HCT116 (cell line): Measurements from ENCODE around the gene TWIST2. TPM values are rescaled to one million over a fixed set of nuclear protein-coding genes. Genes with fewer than 3 reads are reported as not detected.

Experiments used
- ATAC-seq: fragments of 200-7000 bp; cut with Tn5 transposase; 2 replicates; pipeline ENCODE4 v1.9.1; 2020; ENCODE audit warnings: mild to moderate bottlenecking, moderate library complexity
- BruUV-seq: library from RNA; stranded (reverse); fragments of 400-500 nt; replicated peaks from 2 replicates; lab custom pipeline; 2021; lab: Mats Ljungman, UMichigan
- CTCF ChIA-PET: fragments of 300-600 bp; sonication (Branson Sonifier 250); formaldehyde crosslinking; loops from one replicate; lab custom pipeline; 2021; ENCODE audit warnings: antibody characterized with exemption; lab: Charles Lee
- POLR2A ChIA-PET: fragments of 300-600, 350-600 bp; sonication (Branson Sonifier 250); formaldehyde crosslinking; loops from one replicate; lab custom pipeline; 2021; ENCODE audit warnings: antibody characterized with exemption; lab: Charles Lee
- RAD21 ChIA-PET, 2 experiments: fragments of 300-600 bp; sonication (Branson Sonifier 250); formaldehyde crosslinking; loops; one replicate each; lab custom pipeline; 2023; ENCODE audit warnings: low total read pairs in 2 of 2; ENCODE audit not compliant: uncharacterized antibody in 2 of 2, unreplicated experiment in 2 of 2, low non-redundant PET in 1 of 2; lab: Charles Lee
- DNase-seq: peaks from one replicate; pipeline ENCODE4 v3.0.0-alpha.2; 2010; ENCODE audit warnings: low read depth, low spot score
- H2AFZ ChIP-seq: fragments of 200-600 bp; shearing (Covaris generic), sonication (generic); 2 replicates; pipeline ENCODE4 v1.6.1; 2017; ENCODE audit warnings: low read depth, mixed run types, mixed read lengths, antibody characterized with exemption, low read length; ENCODE audit not compliant: poor library complexity, severe bottlenecking
- H3K27ac ChIP-seq: 2 replicates; pipeline ENCODE4 v1.5.1; 2012; ENCODE audit warnings: low read depth, low read length
- H3K27me3 ChIP-seq: fragments of 200-600 bp; sonication (generic); 2 replicates; pipeline ENCODE4 v1.6.1; 2016; ENCODE audit warnings: mixed run types, low read length, mixed read lengths; ENCODE audit not compliant: insufficient read depth
- H3K36me3 ChIP-seq, 2 experiments: fragments of 200-500 bp in 1 of 2; fragments of 200-600 bp in 1 of 2; sonication (Bioruptor generic) in 1 of 2; sonication (generic) in 1 of 2; 2 replicates each; pipeline versions ENCODE4 v1.5.1 to v1.6.1; 2014 to 2016; ENCODE audit warnings: low read length in 2 of 2, inconsistent platforms in 1 of 2, mixed read lengths in 1 of 2, mixed run types in 1 of 2; ENCODE audit not compliant: insufficient read depth in 2 of 2, control insufficient read depth in 1 of 2
- H3K4me1 ChIP-seq, 2 experiments: fragments of 200-600 bp in 1 of 2; sonication (generic) in 1 of 2; 2 replicates each; pipeline versions ENCODE4 v1.5.1 to v1.6.1; 2012 to 2017; ENCODE audit warnings: low read length in 2 of 2, inconsistent platforms in 1 of 2, mild to moderate bottlenecking in 1 of 2, mixed read lengths in 1 of 2, mixed run types in 1 of 2, moderate library complexity in 1 of 2; ENCODE audit not compliant: insufficient read depth in 2 of 2, control insufficient read depth in 1 of 2
- H3K4me2 ChIP-seq: fragments of 200-600 bp; sonication (generic); 2 replicates; pipeline ENCODE4 v1.6.1; 2017; ENCODE audit warnings: mixed run types, low read length, mixed read lengths
- H3K4me3 ChIP-seq, 2 experiments: fragments of 200-600 bp in 1 of 2; sonication (generic) in 1 of 2; replicated peaks in 1 of 2; 2 replicates each; pipeline ENCODE4 v1.5.1; 2011 to 2016; ENCODE audit warnings: low read length in 2 of 2, control low read depth in 1 of 2, low read depth in 1 of 2, mild to moderate bottlenecking in 1 of 2, mixed read lengths in 1 of 2, mixed run types in 1 of 2
- H3K79me2 ChIP-seq: fragments of 200-600 bp; sonication (generic); 2 replicates; pipeline ENCODE4 v1.6.1; 2017; ENCODE audit warnings: mild to moderate bottlenecking, mixed run types, low read length, moderate library complexity, mixed read lengths; ENCODE audit not compliant: insufficient read depth
- H3K9ac ChIP-seq: fragments of 200-600 bp; sonication (generic); 2 replicates; pipeline ENCODE4 v1.6.1; 2016; ENCODE audit warnings: low read length, mixed read lengths
- H3K9me2 ChIP-seq: fragments of 200-600 bp; sonication (generic), shearing (Covaris generic); 2 replicates; pipeline ENCODE4 v1.6.1; 2017; ENCODE audit warnings: mixed run types, mild to moderate bottlenecking, moderate library complexity; ENCODE audit not compliant: insufficient read depth
- H3K9me3 ChIP-seq, 2 experiments: fragments of 200-500 bp in 1 of 2; fragments of 200-600 bp in 1 of 2; sonication (Bioruptor generic) in 1 of 2; sonication (generic) in 1 of 2; 2 replicates each; pipeline ENCODE4 v1.6.1; 2014 to 2017; ENCODE audit warnings: low read length in 2 of 2, mixed read lengths in 2 of 2, inconsistent platforms in 1 of 2, low read depth in 1 of 2, mild to moderate bottlenecking in 1 of 2, mixed run types in 1 of 2, moderate library complexity in 1 of 2; ENCODE audit not compliant: control insufficient read depth in 1 of 2, insufficient read depth in 1 of 2
- H4K20me1 ChIP-seq: fragments of 200-600 bp; sonication (generic), shearing (Covaris generic); 2 replicates; pipeline ENCODE4 v1.6.1; 2017; ENCODE audit warnings: mixed run types, mild to moderate bottlenecking, moderate library complexity; ENCODE audit not compliant: insufficient read depth
- CBX3 ChIP-seq: IDR thresholded peaks from 2 replicates; pipeline ENCODE4 v1.6.1; 2012; ENCODE audit warnings: low read depth
- EGR1 ChIP-seq: IDR thresholded peaks from 2 replicates; pipeline ENCODE4 v1.6.1; 2012; ENCODE audit warnings: low read depth
- EZH2 ChIP-seq: fragments of 200-600 bp; sonication (generic); IDR thresholded peaks from 2 replicates; pipeline ENCODE4 v1.6.1; 2017; ENCODE audit warnings: antibody characterized with exemption, mixed run types
- EZH2phosphoT487 ChIP-seq: fragments of 200-600 bp; IDR thresholded peaks from 2 replicates; pipeline ENCODE4 v1.6.1; 2018; ENCODE audit warnings: antibody characterized with exemption, borderline replicate concordance
- FOSL1 ChIP-seq: IDR thresholded peaks from 2 replicates; pipeline ENCODE4 v1.6.1; 2012; ENCODE audit warnings: low read depth
- JUND ChIP-seq: IDR thresholded peaks from 2 replicates; pipeline ENCODE4 v1.6.1; 2012
- MAX ChIP-seq: IDR thresholded peaks from 2 replicates; pipeline ENCODE4 v1.6.1; 2012
- POLR2A ChIP-seq: IDR thresholded peaks from 2 replicates; pipeline ENCODE4 v1.7.0; 2011; ENCODE audit warnings: borderline replicate concordance; ENCODE audit not compliant: insufficient read depth, insufficient read length; ENCODE audit errors: extremely low read depth
- POLR2AphosphoS5 ChIP-seq: IDR thresholded peaks from 2 replicates; pipeline ENCODE4 v1.6.1; 2011; ENCODE audit warnings: mild to moderate bottlenecking, low read depth, low read length, moderate library complexity
- RAD21 ChIP-seq: IDR thresholded peaks from 2 replicates; pipeline ENCODE4 v1.6.1; 2012; ENCODE audit warnings: low read depth, mild to moderate bottlenecking
- SIN3A ChIP-seq: IDR thresholded peaks from 2 replicates; pipeline ENCODE4 v1.6.1; 2012; ENCODE audit warnings: low read depth
- SRF ChIP-seq: IDR thresholded peaks from 2 replicates; pipeline ENCODE4 v1.6.1; 2012; ENCODE audit warnings: low read depth
- TCF7L2 ChIP-seq: IDR thresholded peaks from 2 replicates; pipeline ENCODE4 v1.7.0; 2011; ENCODE audit warnings: borderline replicate concordance, inconsistent platforms; ENCODE audit not compliant: insufficient read depth, insufficient read length; ENCODE audit errors: extremely low read depth
- YY1 ChIP-seq: IDR thresholded peaks from 2 replicates; pipeline ENCODE4 v1.6.1; 2011; ENCODE audit warnings: low read length, low read depth, moderate library complexity, mild to moderate bottlenecking; ENCODE audit not compliant: insufficient replicate concordance; ENCODE audit errors: extremely low read depth
- ZBTB33 ChIP-seq: IDR thresholded peaks from 2 replicates; pipeline ENCODE4 v1.6.1; 2011; ENCODE audit warnings: mild to moderate bottlenecking, low read length, moderate library complexity; ENCODE audit not compliant: insufficient replicate concordance; ENCODE audit errors: extremely low read depth
- ZNF274 ChIP-seq: fragments of 200-500 bp; sonication (Bioruptor generic); IDR thresholded peaks from 2 replicates; pipeline ENCODE4 v1.6.1; 2014; ENCODE audit warnings: mild to moderate bottlenecking, low read depth, low read length, inconsistent platforms
- intact Hi-C: fragments of 100-400 bp; cut with micrococcal nuclease; formaldehyde crosslinking; loops from 2 replicates; pipeline ENCODE4 v1.10.0; 2022
- total RNA-seq: library from RNA; stranded (reverse); gene quantifications from one replicate; pipeline ENCODE4 v1.2.1, GENCODE V29; 2021; ENCODE audit not compliant: unreplicated experiment
- TF ChIP-seq, protein P1 (sequence below): IDR thresholded peaks from 2 replicates; pipeline ENCODE4 v1.6.1; 2012
- TF ChIP-seq, protein P2 (sequence below): IDR thresholded peaks from 2 replicates; pipeline ENCODE4 v1.6.1; 2012; ENCODE audit warnings: low read depth

TWIST2 gene
- total RNA-seq, 1 experiment from 2014 or later, result not detected

GRCh38 chr2:238866656-238867277, 18.9 kb downstream of the TWIST2 start:
- Histone ChIP-seq H3K36me3 (no peaks in the 10 kb centered on the region), H3K4me1 (peaks cover 19 to 25% of the 10 kb centered on the region in 2 experiments), H3K9me3 (no peaks in the 10 kb centered on the region), H3K79me2 (no peaks in the 10 kb centered on the region), H3K4me3 (no peak overlapping the region), H2AFZ (no peak overlapping the region), H3K4me2 (no peak overlapping the region), H3K27me3 (peaks cover 5% of the 10 kb centered on the region; the same call in 1 of the 2 replicates), H3K9me2 (no peaks in the 10 kb centered on the region), H4K20me1 (no peaks in the 10 kb centered on the region), H3K9ac (no peak overlapping the region), H3K27ac (no peak overlapping the region)
- POLR2A ChIA-PET, result no interaction called here
- RAD21 ChIA-PET, result no interaction called here
- intact Hi-C loops, result no loop called here
- TF ChIP-seq JUND (no peak), ZNF274 (no peak), EGR1 (no peak), POLR2A (no peak), YY1 (no peak), MAX (no peak), RAD21 (no peak), EZH2phosphoT487 (no peak), ZBTB33 (no peak), EZH2 (no peak), SIN3A (no peak), FOSL1 (no peak), POLR2AphosphoS5 (no peak), CBX3 (no peak), TCF7L2 (no peak), SRF (no peak)
- TF ChIP-seq, protein P1, sequence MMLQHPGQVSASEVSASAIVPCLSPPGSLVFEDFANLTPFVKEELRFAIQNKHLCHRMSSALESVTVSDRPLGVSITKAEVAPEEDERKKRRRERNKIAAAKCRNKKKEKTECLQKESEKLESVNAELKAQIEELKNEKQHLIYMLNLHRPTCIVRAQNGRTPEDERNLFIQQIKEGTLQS, result no peak
- TF ChIP-seq, protein P2, sequence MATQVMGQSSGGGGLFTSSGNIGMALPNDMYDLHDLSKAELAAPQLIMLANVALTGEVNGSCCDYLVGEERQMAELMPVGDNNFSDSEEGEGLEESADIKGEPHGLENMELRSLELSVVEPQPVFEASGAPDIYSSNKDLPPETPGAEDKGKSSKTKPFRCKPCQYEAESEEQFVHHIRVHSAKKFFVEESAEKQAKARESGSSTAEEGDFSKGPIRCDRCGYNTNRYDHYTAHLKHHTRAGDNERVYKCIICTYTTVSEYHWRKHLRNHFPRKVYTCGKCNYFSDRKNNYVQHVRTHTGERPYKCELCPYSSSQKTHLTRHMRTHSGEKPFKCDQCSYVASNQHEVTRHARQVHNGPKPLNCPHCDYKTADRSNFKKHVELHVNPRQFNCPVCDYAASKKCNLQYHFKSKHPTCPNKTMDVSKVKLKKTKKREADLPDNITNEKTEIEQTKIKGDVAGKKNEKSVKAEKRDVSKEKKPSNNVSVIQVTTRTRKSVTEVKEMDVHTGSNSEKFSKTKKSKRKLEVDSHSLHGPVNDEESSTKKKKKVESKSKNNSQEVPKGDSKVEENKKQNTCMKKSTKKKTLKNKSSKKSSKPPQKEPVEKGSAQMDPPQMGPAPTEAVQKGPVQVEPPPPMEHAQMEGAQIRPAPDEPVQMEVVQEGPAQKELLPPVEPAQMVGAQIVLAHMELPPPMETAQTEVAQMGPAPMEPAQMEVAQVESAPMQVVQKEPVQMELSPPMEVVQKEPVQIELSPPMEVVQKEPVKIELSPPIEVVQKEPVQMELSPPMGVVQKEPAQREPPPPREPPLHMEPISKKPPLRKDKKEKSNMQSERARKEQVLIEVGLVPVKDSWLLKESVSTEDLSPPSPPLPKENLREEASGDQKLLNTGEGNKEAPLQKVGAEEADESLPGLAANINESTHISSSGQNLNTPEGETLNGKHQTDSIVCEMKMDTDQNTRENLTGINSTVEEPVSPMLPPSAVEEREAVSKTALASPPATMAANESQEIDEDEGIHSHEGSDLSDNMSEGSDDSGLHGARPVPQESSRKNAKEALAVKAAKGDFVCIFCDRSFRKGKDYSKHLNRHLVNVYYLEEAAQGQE, result no peak
- DNase-seq (no peak), ATAC-seq (no peak)
- CTCF ChIA-PET, result no interaction called here
- BruUV-seq, result no TSS peak
